ENCODE data around the gene APIP.
A peak's percentile ranks its signal among the peaks of the same experiment; 100 is the strongest.

APIP gene

DNA sequence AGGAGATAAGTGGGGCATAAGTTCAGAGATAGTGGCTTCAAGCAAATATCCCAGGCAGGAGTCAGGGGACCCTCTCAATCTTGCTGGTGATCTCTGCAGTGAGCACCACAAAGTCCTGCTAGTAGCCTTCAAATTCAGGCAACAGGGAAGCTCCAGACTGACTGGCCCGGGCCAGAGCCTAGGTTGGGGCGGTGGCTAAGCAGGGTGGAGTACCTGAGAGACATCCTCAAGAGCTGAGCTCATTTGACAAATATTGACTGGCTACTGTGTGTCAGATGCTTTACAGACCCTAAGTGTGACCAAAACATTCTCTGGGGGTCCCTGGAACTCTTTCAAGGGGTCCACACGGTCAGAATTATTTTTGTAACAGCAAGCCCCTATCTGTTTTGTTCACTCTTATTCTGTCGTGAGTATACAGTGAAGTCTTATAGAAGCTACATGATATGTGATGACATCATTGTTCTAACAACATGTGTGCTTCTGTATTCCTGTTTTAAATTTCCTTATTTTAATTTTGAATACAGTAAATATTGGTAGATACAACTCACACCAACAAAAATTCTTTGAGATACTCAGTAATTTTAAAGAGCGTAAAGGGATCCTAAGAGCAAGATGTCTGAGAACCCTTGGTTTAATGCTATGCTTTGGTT is 71.6 kb downstream of the APIP start:
- no peak for DNase-seq (ENCODE audit: low read depth in 2 of 3, low spot score in 1 of 3)

DNA sequence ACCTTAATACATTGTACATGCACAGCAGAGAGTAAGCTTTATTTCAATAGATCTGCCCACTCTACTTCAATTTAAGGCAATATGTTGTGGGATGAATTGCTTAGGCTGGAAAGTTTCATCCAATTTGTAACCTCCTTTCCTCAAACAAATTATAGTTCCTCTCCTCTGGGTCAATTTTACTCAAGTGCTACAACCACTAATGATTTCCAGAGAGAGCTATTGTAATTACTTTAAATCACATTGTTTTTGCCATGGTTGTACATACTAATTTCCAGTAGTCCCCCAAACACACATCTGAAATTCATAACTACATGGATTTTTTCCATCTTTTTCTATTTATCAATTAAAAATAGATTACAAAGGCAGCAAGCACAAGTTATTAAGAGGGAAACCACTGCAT is 72.9 kb downstream of the APIP start:
- no peak for DNase-seq (ENCODE audit: low read depth in 2 of 3, low spot score in 1 of 3)

GRCh38 chr11:34840736-34841386 is 75.3 kb downstream of the APIP start:
- peak; percentile 8 to 14 (median 10) for DNase-seq (ENCODE audit: low read depth in 2 of 3, low spot score in 1 of 3)

DNA sequence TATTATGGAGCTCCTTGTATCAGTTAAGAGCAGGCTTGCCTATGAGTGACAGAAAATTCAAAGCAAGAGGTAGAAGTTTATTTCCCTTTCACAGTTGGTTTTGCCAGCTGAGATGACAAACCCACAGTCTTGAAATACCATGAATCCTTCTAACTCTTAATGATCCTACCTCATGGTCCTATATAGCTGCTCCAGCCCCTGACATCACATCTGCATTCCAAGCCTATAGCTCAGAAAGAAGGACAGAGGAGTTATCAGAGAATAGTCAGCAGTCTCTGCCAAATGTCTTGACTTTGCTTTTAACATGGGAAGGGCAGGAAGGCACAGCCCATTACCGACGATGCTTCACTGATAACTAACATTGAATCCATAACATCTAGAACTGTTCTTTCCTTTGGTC is 76.2 kb downstream of the APIP start:
- no peak for DNase-seq (ENCODE audit: low read depth in 2 of 3, low spot score in 1 of 3)

GRCh38 chr11:34836958-34837856 is 79.0 kb downstream of the APIP start:
- DNase-seq (ENCODE audit: low read depth in 2 of 3, low spot score in 1 of 3), result no peak

GRCh38 chr11:34833602-34834001 is 82.6 kb downstream of the APIP start:
- no peak for DNase-seq (ENCODE audit: low read depth in 2 of 3, low spot score in 1 of 3)

All from stimulated activated CD4-positive, alpha-beta T cell treated with anti-CD3 and anti-CD28 coated beads, Interleukin-12 subunit alpha, Interleukin-12 subunit beta, amount 100 ng/mL, for 48 hours (primary cell).